Loucy (cell line): Measurements from ENCODE around the gene SCAF1.

ENCODE experiments used
- EZH2phosphoT487 ChIP-seq: fragments of 200-600 bp; IDR thresholded peaks from 2 replicates; pipeline ENCODE4 v1.6.1; 2018; ENCODE audit warnings: antibody characterized with exemption, mild to moderate bottlenecking, moderate library complexity, borderline replicate concordance
- TF ChIP-seq, protein P1 (sequence below): fragments of 200-600 bp; sonication (generic); conservative IDR thresholded peaks from 2 replicates; pipeline ENCODE4 v1.5.1; 2014; ENCODE audit warnings: mild to moderate bottlenecking, antibody characterized with exemption, low read length

DNA sequence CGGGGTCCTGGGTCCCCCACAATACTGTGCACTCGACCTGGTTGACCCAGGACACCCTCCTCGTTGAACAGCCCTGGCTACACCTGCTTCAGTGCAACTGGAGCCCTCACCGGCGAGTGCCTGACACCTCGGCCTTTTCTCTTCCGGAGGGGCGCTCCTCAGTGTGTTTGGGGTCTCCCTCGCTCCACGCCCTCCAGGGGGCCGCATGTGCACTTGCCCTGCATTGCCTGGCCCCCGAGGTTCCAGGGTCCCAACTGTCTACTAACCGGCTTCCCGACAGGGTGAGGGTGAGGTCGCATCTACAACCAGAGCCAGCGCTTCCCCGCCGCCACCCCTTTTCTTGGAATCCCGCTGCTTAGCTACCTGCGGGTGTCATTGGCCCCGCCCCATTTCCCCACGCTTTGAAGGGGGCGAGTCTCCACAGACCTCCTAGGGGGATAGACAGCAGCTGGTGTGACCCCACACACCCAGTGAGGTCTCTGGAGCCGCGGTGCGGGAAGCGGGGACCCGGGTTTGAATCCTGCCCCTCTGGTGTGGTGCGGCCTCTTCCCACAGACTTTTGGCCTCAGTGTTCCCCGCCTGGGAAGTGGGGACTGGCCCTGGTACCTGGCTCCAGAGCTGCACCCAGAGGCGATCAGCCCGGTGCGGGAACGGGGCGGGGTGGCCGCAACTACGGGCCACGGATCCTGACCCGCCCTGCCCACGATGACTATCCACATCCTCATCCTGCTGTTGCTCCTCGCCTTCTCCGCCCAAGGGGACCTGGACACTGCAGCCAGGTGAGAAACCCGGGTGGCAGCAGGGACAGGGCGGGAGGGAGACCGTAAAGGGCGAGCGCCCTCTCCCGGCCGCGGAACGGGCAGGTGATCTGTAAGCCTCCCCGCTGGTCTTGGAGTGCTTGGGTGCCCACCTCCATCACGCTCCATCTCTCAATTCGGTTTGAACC lies 47.4 kb downstream of the SCAF1 start, which contains the start of gene ADM5:
- TF ChIP-seq, protein P1, sequence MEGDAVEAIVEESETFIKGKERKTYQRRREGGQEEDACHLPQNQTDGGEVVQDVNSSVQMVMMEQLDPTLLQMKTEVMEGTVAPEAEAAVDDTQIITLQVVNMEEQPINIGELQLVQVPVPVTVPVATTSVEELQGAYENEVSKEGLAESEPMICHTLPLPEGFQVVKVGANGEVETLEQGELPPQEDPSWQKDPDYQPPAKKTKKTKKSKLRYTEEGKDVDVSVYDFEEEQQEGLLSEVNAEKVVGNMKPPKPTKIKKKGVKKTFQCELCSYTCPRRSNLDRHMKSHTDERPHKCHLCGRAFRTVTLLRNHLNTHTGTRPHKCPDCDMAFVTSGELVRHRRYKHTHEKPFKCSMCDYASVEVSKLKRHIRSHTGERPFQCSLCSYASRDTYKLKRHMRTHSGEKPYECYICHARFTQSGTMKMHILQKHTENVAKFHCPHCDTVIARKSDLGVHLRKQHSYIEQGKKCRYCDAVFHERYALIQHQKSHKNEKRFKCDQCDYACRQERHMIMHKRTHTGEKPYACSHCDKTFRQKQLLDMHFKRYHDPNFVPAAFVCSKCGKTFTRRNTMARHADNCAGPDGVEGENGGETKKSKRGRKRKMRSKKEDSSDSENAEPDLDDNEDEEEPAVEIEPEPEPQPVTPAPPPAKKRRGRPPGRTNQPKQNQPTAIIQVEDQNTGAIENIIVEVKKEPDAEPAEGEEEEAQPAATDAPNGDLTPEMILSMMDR = no peak
- no peak for TF ChIP-seq EZH2phosphoT487
